ENCODE measurements around the gene RASGEF1C. TPM values are rescaled to one million over a fixed set of nuclear protein-coding genes. Genes with fewer than 3 reads are reported as not detected.

The RASGEF1C gene
- total and polyA plus RNA-seq, 2 of the 13 experiments (the other 11 are each of a cell fraction or from before 2014, with no cell fraction given) = not detected

GRCh38 chr5:180071531-180072255 is 137.3 kb downstream of the RASGEF1C start, which contains the start of gene RNF130 (continued):
- TF ChIP-seq ZMYM4 (CRISPR knock-in tag; IDR thresholded peaks at IDR 0.05) (peak; percentile 73), ZNF407 (CRISPR knock-in tag; IDR thresholded peaks at IDR 0.05; ENCODE audit: not compliant biosample characterization) (no peak), PCBP2 (optimal IDR thresholded peaks at IDR 0.05; ENCODE audit: low read depth, low read length, poor library complexity, severe bottlenecking) (no peak), IKZF1 (IDR thresholded peaks at IDR 0.05) (no peak), ATF5 (CRISPR knock-in tag; IDR thresholded peaks at IDR 0.05; ENCODE audit: low read depth) (no peak), THAP11 (CRISPR knock-in tag; IDR thresholded peaks at IDR 0.05) (peak; percentile 80), SNAI1 (CRISPR knock-in tag; IDR thresholded peaks at IDR 0.05; ENCODE audit: borderline replicate concordance) (no peak), ZSCAN12 (CRISPR knock-in tag; IDR thresholded peaks at IDR 0.05) (peak; percentile 97), FOSL2 (CRISPR knock-in tag; IDR thresholded peaks at IDR 0.05) (peak; percentile 39; the same call in 1 of the 2 replicates), PCBP1 (IDR thresholded peaks at IDR 0.05; ENCODE audit: borderline replicate concordance, low read depth, low read length) (no peak), FOXK1 (CRISPR knock-in tag; IDR thresholded peaks at IDR 0.05; ENCODE audit: borderline replicate concordance, low read depth) (peak; percentile 59; the same call in 1 of the 2 replicates), ZXDC (CRISPR knock-in tag; IDR thresholded peaks at IDR 0.05) (peak; percentile 96; the same call in 1 of the 2 replicates), TRAFD1 (CRISPR knock-in tag; IDR thresholded peaks at IDR 0.05; ENCODE audit: borderline replicate concordance) (no peak), SNRNP70 (IDR thresholded peaks at IDR 0.05; ENCODE audit: low read depth, low read length) (no peak), SOX5 (CRISPR knock-in tag; IDR thresholded peaks at IDR 0.05; ENCODE audit: borderline replicate concordance) (peak; percentile 74), ZNF547 (CRISPR knock-in tag; IDR thresholded peaks at IDR 0.05) (peak; percentile 99)
